HepG2 (cell line): ENCODE data around the gene SSBP2.

Source experiments
- BHLHE40 ChIP-seq: IDR thresholded peaks from 2 replicates; pipeline ENCODE4 v1.6.1; 2011; ENCODE audit warnings: low read length, improper control_type of control experiment
- PBX2 ChIP-seq: IDR thresholded peaks from 2 replicates; pipeline ENCODE4 v1.6.1; 2016; ENCODE audit warnings: control low read depth
- POLR2AphosphoS5 ChIP-seq: IDR thresholded peaks from 2 replicates; pipeline ENCODE4 v1.6.1; 2012; ENCODE audit warnings: low read depth, low read length
- ZNF138 ChIP-seq: sonication (generic); formaldehyde crosslinking; IDR thresholded peaks from 2 replicates; pipeline ENCODE4 v1.5.0; 2020; ENCODE audit warnings: mild to moderate bottlenecking, low read depth, missing genetic modification reagents
- ZNF883 ChIP-seq: sonication (generic); formaldehyde crosslinking; IDR thresholded peaks from 2 replicates; pipeline ENCODE4 v1.5.1; 2020; ENCODE audit warnings: mild to moderate bottlenecking, missing genetic modification reagents; ENCODE audit errors: not compliant biosample characterization
- TF ChIP-seq, protein P1 (sequence below): sonication (generic); formaldehyde crosslinking; conservative IDR thresholded peaks from 2 replicates; pipeline ENCODE4 v1.8.0; 2022; ENCODE audit warnings: low read depth, missing genetic modification reagents

DNA sequence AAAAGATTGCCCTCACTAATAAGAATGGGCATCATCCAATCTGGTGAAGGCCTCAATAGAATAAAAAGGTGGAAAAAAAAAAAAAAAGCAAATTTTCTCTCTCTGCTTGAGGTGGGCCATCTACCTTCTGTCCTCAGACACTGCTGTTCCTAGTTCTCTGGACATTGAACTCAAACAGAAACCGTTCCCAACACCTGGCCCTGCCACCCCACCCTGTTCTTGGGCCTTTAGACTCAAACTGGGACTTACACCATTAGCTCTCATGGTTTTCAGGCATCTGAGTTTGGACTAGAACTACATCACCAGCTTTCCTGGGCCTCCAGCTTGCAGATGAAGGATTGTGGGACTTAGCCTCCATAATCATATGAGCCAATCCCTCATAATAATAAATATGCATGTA is 71.0 kb downstream of the SSBP2 start:
- TF ChIP-seq POLR2AphosphoS5: no peak
- no peak for TF ChIP-seq ZNF138 (CRISPR knock-in tag)
- TF ChIP-seq ZNF883 (CRISPR knock-in tag): no peak
- TF ChIP-seq PBX2 (CRISPR knock-in tag): no peak
- TF ChIP-seq, protein P1, sequence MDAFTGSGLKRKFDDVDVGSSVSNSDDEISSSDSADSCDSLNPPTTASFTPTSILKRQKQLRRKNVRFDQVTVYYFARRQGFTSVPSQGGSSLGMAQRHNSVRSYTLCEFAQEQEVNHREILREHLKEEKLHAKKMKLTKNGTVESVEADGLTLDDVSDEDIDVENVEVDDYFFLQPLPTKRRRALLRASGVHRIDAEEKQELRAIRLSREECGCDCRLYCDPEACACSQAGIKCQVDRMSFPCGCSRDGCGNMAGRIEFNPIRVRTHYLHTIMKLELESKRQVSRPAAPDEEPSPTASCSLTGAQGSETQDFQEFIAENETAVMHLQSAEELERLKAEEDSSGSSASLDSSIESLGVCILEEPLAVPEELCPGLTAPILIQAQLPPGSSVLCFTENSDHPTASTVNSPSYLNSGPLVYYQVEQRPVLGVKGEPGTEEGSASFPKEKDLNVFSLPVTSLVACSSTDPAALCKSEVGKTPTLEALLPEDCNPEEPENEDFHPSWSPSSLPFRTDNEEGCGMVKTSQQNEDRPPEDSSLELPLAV (CRISPR knock-in tag): no peak
- no peak for TF ChIP-seq BHLHE40
